ENCODE results near the gene MYOZ3. TPM values are rescaled to one million over a fixed set of nuclear protein-coding genes. Genes with fewer than 3 reads are reported as not detected.

The MYOZ3 gene
- total RNA-seq, 4 donors from 2014 or later, result 4.8 to 12.6 (median 11.3) TPM

- H3K27me3 ChIP-seq, result no peaks in the 10 kb centered on the region
- peaks cover 55 to 65% of the 10 kb centered on the region in 2 donors for H3K4me1 ChIP-seq
- peak overlapping the region; percentile 96 to 100 (median 100) for H3K27ac ChIP-seq
- peak overlapping the region; percentile 79 to 99 (median 87) for H3K4me3 ChIP-seq
- TF ChIP-seq POLR2A (IDR thresholded peaks at IDR 0.05) (no peak), CTCF (IDR thresholded peaks at IDR 0.05 in 4 of 5, conservative IDR thresholded peaks at IDR 0.05 in 1 of 5) (no peak)
- DNase-seq (no peak), ATAC-seq (no peak)
- intact Hi-C loops (cut with DNase I; ENCODE audit: low total_unique reads) (no loop called here), in situ Hi-C loops (cut with MboI; ENCODE audit: low sequenced_read_pairs in 4 of 4) (no loop called here)
- H3K9me3 ChIP-seq, result no peaks in the 10 kb centered on the region
- H3K36me3 ChIP-seq, result no peaks in the 10 kb centered on the region
Observed at GRCh38 chr5:150625831-150626746, 35.0 kb upstream of the MYOZ3 start.

- Histone ChIP-seq H3K27me3 (no peaks in the 10 kb centered on the region), H3K36me3 (no peaks in the 10 kb centered on the region), H3K27ac (peak overlapping the region; percentile 96 to 100 (median 100)), H3K9me3 (no peaks in the 10 kb centered on the region), H3K4me3 (peak overlapping the region; percentile 79 to 99 (median 87)), H3K4me1 (peaks cover 62 to 72% of the 10 kb centered on the region in 2 donors)
- DNase-seq, result peak in 1 of 2 donors; percentile 69
- TF ChIP-seq POLR2A (IDR thresholded peaks at IDR 0.05) (peak; percentile 54 to 65), CTCF (IDR thresholded peaks at IDR 0.05 in 4 of 5, conservative IDR thresholded peaks at IDR 0.05 in 1 of 5) (no peak)
- in situ Hi-C loops (cut with MboI; ENCODE audit: low sequenced_read_pairs in 4 of 4), result no loop called here
- peak in 1 of 2 donors; percentile 10 for ATAC-seq
- intact Hi-C loops (cut with DNase I; ENCODE audit: low total_unique reads), result no loop called here
Observed at GRCh38 chr5:150626853-150627276, 34.2 kb upstream of the MYOZ3 start.

- intact Hi-C loops (cut with DNase I; ENCODE audit: low total_unique reads), result no loop called here
- Histone ChIP-seq H3K27ac (peak overlapping the region; percentile 96 to 100 (median 100)), H3K9me3 (no peaks in the 10 kb centered on the region), H3K4me1 (peaks cover 72 to 82% of the 10 kb centered on the region in 2 donors), H3K27me3 (no peaks in the 10 kb centered on the region), H3K36me3 (no peaks in the 10 kb centered on the region), H3K4me3 (peak overlapping the region in 2 of 4 donors; percentile 92 to 99)
- ATAC-seq, result no peak
- TF ChIP-seq POLR2A (IDR thresholded peaks at IDR 0.05), result no peak
- no peak for TF ChIP-seq CTCF (IDR thresholded peaks at IDR 0.05 in 4 of 5, conservative IDR thresholded peaks at IDR 0.05 in 1 of 5)
- DNase-seq, result no peak
- in situ Hi-C loops (cut with MboI; ENCODE audit: low sequenced_read_pairs in 4 of 4), result no loop called here
Observed at GRCh38 chr5:150627731-150628545, 33.1 kb upstream of the MYOZ3 start.

GRCh38 chr5:150628936-150629485 is 32.0 kb upstream of the MYOZ3 start:
- TF ChIP-seq CTCF (IDR thresholded peaks at IDR 0.05 in 4 of 5, conservative IDR thresholded peaks at IDR 0.05 in 1 of 5), result no peak
- no peak for TF ChIP-seq POLR2A (IDR thresholded peaks at IDR 0.05)
- Histone ChIP-seq H3K27ac (peak overlapping the region; percentile 96 to 100 (median 100)), H3K4me1 (peaks cover 77 to 85% of the 10 kb centered on the region in 2 donors), H3K36me3 (no peaks in the 10 kb centered on the region), H3K4me3 (peak overlapping the region in 1 of 4 donors; percentile 17), H3K27me3 (no peaks in the 10 kb centered on the region), H3K9me3 (no peaks in the 10 kb centered on the region)
- DNase-seq (no peak), ATAC-seq (no peak)
- intact Hi-C loops (cut with DNase I; ENCODE audit: low total_unique reads), result no loop called here
- in situ Hi-C loops (cut with MboI; ENCODE audit: low sequenced_read_pairs in 4 of 4), result no loop called here
